Measurements from ENCODE around the gene EXOC6B.

EXOC6B gene

DNA sequence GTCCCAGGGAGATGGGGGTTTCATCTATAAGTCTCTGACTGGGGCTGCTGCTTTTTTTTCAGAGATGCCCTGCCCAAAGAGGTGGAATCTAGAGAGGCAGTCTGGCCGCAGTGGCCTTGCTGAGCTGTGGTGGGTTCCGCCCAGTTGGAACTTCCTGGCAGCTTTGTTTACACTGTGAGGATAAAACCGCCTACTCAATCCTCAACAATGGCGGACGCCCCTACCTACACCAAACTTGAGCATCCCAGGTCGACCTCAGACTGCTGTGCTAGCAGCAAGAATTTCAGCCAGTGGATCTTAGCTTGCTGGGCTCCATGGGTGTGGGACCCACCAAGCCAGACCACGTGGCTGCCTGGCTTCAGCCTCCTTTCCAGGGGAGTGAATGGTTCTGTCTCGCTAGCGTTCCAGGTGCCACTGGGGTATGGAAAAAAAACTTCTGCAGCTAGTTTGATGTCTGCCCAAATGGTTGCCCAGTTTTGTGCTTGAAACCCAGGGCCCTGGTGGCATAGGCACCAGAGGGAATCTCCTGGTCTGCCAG is 525.6 kb downstream of the EXOC6B start:
- H3K4me2 ChIP-seq (ENCODE audit: low read length), result no peak overlapping the region
- H3K4me1 ChIP-seq, result no peaks in the 10 kb centered on the region
- H3K4me3 ChIP-seq (ENCODE audit: low read depth, low read length), result no peak overlapping the region
- TF ChIP-seq, protein P1, sequence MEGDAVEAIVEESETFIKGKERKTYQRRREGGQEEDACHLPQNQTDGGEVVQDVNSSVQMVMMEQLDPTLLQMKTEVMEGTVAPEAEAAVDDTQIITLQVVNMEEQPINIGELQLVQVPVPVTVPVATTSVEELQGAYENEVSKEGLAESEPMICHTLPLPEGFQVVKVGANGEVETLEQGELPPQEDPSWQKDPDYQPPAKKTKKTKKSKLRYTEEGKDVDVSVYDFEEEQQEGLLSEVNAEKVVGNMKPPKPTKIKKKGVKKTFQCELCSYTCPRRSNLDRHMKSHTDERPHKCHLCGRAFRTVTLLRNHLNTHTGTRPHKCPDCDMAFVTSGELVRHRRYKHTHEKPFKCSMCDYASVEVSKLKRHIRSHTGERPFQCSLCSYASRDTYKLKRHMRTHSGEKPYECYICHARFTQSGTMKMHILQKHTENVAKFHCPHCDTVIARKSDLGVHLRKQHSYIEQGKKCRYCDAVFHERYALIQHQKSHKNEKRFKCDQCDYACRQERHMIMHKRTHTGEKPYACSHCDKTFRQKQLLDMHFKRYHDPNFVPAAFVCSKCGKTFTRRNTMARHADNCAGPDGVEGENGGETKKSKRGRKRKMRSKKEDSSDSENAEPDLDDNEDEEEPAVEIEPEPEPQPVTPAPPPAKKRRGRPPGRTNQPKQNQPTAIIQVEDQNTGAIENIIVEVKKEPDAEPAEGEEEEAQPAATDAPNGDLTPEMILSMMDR (IDR thresholded peaks at IDR 0.05), result no peak
- no peak overlapping the region for H3K9ac ChIP-seq
- H3K36me3 ChIP-seq (ENCODE audit: control insufficient read depth, insufficient read depth, low read length), result no peaks in the 10 kb centered on the region
- no peaks in the 10 kb centered on the region for H3K9me3 ChIP-seq (ENCODE audit: control insufficient read depth, low read length)
- no peak overlapping the region for H3K27ac ChIP-seq
- no peak overlapping the region for H2AFZ ChIP-seq
- no peaks in the 10 kb centered on the region for H3K79me2 ChIP-seq
- no peaks in the 10 kb centered on the region for H3K27me3 ChIP-seq (ENCODE audit: control insufficient read depth, insufficient read depth, low read length)

DNA sequence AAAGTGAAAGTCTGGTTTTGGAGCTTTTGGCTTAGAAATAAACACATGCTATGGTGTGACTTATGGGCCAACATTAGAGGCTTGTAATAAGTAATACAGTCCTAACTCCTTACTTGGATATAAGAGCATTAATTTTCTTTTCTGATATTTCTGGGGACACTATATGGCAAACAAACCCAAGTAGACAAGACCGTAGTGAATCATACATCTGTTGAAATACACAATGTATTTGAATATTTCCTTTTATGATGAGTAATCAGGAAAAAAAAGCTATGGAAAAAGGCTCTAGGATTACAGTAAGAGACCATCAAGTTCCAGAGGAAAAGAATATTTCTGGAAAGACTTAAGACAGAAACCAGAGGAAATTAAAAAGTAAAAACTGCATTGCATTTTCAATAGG is 532.2 kb downstream of the EXOC6B start:
- Histone ChIP-seq H3K4me1 (no peaks in the 10 kb centered on the region), H2AFZ (no peak overlapping the region), H3K27ac (no peak overlapping the region), H3K4me2 (ENCODE audit: low read length) (no peak overlapping the region), H3K4me3 (ENCODE audit: low read depth, low read length) (no peak overlapping the region), H3K27me3 (ENCODE audit: control insufficient read depth, insufficient read depth, low read length) (no peaks in the 10 kb centered on the region), H3K36me3 (ENCODE audit: control insufficient read depth, insufficient read depth, low read length) (no peaks in the 10 kb centered on the region), H3K79me2 (no peaks in the 10 kb centered on the region), H3K9me3 (ENCODE audit: control insufficient read depth, low read length) (no peaks in the 10 kb centered on the region), H3K9ac (no peak overlapping the region)
- TF ChIP-seq, protein P1 (IDR thresholded peaks at IDR 0.05), result no peak

DNA sequence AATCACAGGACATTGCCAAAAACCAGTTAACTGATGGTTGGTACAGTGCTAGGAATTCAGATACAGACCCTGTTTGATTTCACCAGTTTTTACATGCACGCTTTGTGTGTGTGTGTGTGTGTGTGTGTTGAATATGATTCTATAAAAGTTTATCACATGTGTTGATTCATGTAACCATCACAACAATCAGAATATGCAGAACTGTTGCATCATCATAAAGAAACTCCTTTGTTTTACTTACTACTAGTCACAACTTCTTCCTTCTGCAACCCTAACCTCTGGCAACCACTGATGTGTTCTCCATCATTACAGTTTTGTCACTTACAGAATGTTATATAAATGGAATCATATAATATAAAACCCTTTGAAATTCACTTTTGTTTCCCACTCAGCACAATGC is 533.4 kb downstream of the EXOC6B start:
- Histone ChIP-seq H3K4me3 (ENCODE audit: low read depth, low read length) (no peak overlapping the region), H3K27me3 (ENCODE audit: control insufficient read depth, insufficient read depth, low read length) (no peaks in the 10 kb centered on the region), H3K4me1 (no peaks in the 10 kb centered on the region), H3K9me3 (ENCODE audit: control insufficient read depth, low read length) (no peaks in the 10 kb centered on the region), H2AFZ (no peak overlapping the region), H3K27ac (no peak overlapping the region), H3K9ac (no peak overlapping the region), H3K79me2 (no peaks in the 10 kb centered on the region), H3K4me2 (ENCODE audit: low read length) (no peak overlapping the region), H3K36me3 (ENCODE audit: control insufficient read depth, insufficient read depth, low read length) (no peaks in the 10 kb centered on the region)
- TF ChIP-seq, protein P1 (IDR thresholded peaks at IDR 0.05), result no peak

DNA sequence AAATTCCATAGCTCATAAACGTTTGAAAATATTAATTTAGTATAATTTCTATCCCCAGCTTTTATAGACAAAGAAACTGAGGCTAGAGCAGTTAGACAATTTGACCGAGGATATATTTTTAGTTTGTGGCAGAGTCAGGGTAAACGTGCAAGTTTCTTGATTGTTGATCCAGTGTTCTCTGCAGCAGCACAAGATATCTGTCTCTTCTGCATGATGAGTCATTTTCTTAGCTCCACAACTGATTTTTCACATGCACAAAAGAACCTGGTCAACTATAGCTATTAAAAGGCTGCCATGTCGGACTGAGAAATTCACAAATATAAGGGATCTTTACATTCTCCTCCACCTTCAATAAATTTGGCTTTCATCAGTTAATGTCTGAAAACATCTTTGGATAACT is 534.8 kb downstream of the EXOC6B start:
- H3K9me3 ChIP-seq (ENCODE audit: control insufficient read depth, low read length), result no peaks in the 10 kb centered on the region
- TF ChIP-seq, protein P1 (IDR thresholded peaks at IDR 0.05), result no peak
- H3K4me1 ChIP-seq, result no peaks in the 10 kb centered on the region

DNA sequence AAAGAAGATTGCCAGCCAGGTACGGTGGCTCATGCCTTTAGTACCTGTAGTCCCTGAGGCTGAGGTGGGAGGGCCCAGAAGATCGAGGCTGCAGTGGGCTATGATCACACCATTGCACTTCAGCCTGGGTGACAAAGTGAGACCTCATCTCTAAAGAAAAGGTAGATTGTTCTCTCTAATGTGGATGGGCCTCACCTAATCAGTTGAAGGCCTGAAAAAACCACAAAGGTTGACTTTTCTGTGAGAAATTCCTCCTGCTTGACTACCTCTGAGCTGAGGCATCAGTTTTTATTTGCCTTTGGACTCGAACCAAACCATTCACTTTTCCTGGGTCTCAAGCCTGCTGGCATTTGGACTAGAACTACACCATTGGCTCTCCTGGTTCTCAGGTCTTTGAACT is 536.1 kb downstream of the EXOC6B start:
- H3K4me1 ChIP-seq, result no peaks in the 10 kb centered on the region
- H3K27ac ChIP-seq, result no peak overlapping the region
- TF ChIP-seq, protein P1 (IDR thresholded peaks at IDR 0.05), result no peak
- H2AFZ ChIP-seq, result no peak overlapping the region
- no peaks in the 10 kb centered on the region for H3K36me3 ChIP-seq (ENCODE audit: control insufficient read depth, insufficient read depth, low read length)
- H3K79me2 ChIP-seq, result no peaks in the 10 kb centered on the region
- no peaks in the 10 kb centered on the region for H3K9me3 ChIP-seq (ENCODE audit: control insufficient read depth, low read length)
- H3K27me3 ChIP-seq (ENCODE audit: control insufficient read depth, insufficient read depth, low read length), result no peaks in the 10 kb centered on the region
- no peak overlapping the region for H3K9ac ChIP-seq
- H3K4me2 ChIP-seq (ENCODE audit: low read length), result no peak overlapping the region
- H3K4me3 ChIP-seq (ENCODE audit: low read depth, low read length), result no peak overlapping the region

More for the DNA sequence above, 534.8 kb downstream of the EXOC6B start:
- H3K4me2 ChIP-seq (ENCODE audit: low read length), result no peak overlapping the region
- no peak overlapping the region for H2AFZ ChIP-seq
- no peak overlapping the region for H3K9ac ChIP-seq
- H3K27me3 ChIP-seq (ENCODE audit: control insufficient read depth, insufficient read depth, low read length), result no peaks in the 10 kb centered on the region
- no peak overlapping the region for H3K4me3 ChIP-seq (ENCODE audit: low read depth, low read length)
- H3K36me3 ChIP-seq (ENCODE audit: control insufficient read depth, insufficient read depth, low read length), result no peaks in the 10 kb centered on the region
- H3K27ac ChIP-seq, result no peak overlapping the region
- H3K79me2 ChIP-seq, result no peaks in the 10 kb centered on the region

All from parathyroid adenoma (tissue), 2 donors.